ENCODE measurements around the gene ACAP1.
"Not testable (repeated sequence)": the region's sequence is repeated elsewhere in the genome, so short reads cannot be mapped to it uniquely, and the experiment has no call there.

ACAP1 gene

DNA sequence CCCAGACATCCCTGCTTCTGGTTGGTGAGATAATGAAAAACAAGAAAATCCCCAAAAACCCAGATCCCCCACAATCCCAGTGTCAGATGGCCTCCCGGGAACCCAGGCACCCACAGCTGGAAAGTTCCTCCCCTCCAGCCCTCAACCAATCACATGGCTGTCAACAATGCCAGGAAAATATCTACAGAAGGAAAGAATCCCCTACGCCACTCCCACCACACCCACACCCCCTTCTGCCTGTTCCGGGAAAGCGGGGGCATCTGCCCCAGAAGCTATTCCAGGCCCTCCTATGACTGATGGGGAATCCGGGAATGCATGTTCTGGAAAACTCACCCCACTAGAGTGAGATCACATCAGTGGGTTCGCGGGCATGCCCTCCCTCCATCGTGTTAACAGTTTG lies 20.4 kb downstream of the ACAP1 start:
- DNase-seq: no peak

DNA sequence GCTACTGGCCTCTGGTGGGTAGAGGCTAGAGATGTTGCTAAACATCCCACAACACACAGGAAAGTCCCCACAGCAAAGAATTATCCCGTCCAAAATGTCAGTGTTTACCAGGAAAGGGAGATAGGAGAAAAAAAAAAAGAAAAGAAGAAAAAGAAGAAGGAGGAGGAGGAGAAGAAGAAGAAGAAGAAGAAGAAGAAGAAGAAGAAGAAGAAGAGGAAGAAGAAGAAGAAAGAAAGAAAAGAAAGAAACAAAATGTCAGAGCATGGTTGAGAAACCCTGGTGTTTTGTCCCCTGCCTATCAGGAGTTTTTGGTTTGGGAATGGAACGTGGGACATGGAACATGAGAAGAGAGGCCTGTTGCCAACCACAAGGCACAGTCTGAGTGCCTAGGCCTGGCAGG lies 21.1 kb downstream of the ACAP1 start:
- DNase-seq: no peak

DNA sequence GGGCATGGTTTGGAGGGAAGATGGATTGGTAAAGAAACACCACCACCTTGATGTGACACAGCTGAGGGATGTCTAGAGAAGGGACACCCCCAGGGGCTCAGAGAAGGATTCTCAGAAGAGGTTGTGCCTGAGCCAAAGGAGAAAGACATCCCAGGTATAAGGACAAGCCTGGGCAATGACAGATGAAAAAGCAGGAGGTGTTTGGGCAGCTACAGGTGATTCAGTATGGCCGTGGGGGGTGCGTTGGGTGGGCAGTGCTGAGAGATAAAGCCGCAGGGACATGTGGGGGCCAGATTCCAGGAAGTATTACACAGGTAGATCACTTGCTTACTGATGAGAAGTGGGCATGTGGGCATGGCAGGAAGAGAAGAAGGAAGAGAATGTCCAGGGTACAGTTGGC lies 25.6 kb downstream of the ACAP1 start:
- no peak for DNase-seq

- DNase-seq: no peak
These were observed 27.0 kb downstream of the ACAP1 start for GRCh38 chr17:7363311-7363710.

DNA sequence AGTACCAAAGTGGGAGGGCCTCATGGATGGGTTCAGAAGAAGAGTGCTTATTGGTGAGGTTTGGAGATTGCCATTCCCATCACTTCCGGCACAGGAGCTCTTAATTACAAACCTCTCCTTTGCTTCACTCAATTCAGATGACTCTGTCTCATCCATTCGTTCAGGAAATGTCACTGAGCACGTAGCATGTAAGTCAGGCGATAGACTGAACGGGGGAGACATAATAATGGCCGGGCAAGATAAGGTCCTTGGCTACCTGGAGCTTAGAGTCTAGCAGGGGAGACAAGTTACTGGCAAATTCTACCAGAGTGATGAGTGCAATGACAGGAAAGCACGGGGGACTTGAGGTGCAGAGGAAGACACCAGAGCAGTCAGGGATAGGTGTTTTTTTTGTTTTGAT lies 29.6 kb downstream of the ACAP1 start:
- DNase-seq: not testable (repeated sequence)

GRCh38 chr17:7367083-7367482 lies 30.8 kb downstream of the ACAP1 start:
- DNase-seq: no peak

- DNase-seq: no peak
These were observed 31.7 kb downstream of the ACAP1 start for GRCh38 chr17:7367918-7368598.

GRCh38 chr17:7368599-7368994 lies 32.3 kb downstream of the ACAP1 start:
- DNase-seq: not testable (repeated sequence)

GRCh38 chr17:7369825-7370224 lies 33.5 kb downstream of the ACAP1 start:
- no peak for DNase-seq

DNA sequence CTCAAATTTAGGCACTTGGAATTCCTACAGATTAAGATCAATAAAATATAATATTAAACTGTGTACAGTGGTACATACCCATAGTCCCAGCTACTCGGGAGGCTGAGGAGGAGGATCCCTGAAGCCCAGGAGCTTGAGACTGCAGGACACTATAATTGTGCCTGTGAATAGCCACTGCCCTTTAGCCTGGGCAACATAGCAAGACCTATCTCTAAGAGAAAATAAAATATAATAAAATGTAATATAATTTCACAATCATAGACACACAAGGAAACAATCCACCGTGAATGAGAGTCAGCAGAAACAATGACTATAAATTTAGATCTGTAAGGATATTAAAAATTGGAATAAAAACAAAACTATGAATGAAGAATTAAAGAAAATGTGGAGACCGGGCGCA lies 34.5 kb downstream of the ACAP1 start:
- DNase-seq: no peak

DNA sequence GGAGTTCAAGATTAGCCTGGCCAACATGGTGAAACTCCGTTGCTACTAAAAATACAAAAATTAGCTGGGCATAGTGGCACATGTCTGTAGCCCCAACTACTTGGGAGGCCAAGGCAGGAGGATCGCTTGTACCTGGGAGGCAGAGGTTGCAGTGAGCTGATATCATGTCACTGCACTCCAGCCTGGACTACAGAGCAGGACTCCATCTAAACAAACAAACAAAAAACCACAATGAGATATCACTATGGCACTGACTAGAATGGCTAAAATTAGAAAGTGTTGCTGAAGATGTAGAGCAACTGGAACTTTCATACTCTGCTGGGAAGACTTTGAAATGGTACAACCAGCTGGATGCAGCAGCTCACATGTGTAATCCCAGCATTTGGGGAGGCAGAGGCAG lies 38.0 kb downstream of the ACAP1 start:
- no peak for DNase-seq

GRCh38 chr17:7379134-7379533 lies 42.8 kb downstream of the ACAP1 start:
- no peak for DNase-seq

GRCh38 chr17:7380321-7380720 lies 44.0 kb downstream of the ACAP1 start:
- DNase-seq: no peak

DNA sequence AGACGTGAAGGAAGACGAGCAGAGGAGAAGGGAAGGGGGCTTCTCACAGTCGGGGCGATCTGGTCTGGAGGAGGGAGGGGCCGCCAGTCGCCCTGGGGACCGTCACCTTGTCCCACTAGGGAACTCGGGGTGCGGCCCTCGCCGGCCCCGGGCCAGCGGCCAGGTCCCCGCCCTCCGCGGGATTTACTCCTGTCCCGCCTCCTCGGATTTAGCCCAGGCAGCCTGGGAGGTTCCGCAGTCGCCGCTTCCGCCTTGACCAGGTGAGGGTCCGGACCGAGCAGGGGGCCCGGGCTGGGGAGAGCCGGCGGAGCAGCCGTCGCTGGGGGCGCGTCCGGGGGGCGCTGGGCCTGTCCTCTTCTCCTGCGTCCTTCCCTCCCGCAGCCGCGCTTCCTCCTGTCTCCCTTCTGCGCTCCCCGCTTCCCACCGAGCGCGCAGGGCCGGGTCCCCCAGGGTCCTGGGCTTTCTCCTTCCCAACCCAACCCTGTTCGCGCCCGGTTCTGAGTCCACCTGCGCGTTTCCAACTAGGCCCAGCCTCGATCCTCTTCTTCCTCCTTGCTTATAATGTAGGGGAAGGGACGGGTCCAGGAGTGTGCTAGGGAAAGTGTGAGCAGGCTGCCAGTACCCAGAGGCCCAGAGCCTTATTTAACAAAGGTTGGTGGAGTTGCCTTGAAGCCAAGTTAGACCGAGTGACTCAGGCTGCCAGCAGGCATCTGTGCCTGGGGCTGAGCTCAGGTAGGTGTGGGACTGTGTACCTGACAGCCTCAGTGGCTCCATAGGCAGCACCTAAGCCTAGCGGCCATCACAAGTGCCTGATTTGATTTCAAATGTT lies 44.7 kb downstream of the ACAP1 start, which contains the start of gene TNK1:
TSS of gene TNK1 (plus strand) at position 235 of the 829 bp plus-strand sequence. CDS start 1,838 bp downstream, outside the sequence.
- no peak for DNase-seq

- no peak for DNase-seq
These were observed 46.6 kb downstream of the ACAP1 start for GRCh38 chr17:7382901-7383300.

DNA sequence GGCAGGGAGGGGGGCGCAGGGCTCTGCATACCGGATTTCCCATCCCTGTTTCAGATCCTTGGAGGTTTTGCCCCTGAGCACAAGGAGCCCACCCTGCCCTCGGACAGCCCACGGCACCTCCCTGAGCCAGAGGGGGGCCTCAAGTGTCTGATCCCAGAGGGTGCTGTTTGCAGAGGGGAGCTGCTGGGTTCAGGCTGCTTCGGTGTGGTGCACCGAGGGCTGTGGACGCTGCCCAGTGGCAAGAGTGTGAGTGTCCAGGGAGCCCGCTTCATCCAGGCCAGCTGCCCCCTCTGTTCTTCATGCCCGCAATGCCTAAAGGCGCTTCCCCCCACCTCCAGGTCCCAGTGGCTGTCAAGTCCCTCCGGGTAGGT lies 47.0 kb downstream of the ACAP1 start:
- no peak for DNase-seq

GRCh38 chr17:7383742-7384488 lies 47.6 kb downstream of the ACAP1 start:
- DNase-seq: no peak

DNA sequence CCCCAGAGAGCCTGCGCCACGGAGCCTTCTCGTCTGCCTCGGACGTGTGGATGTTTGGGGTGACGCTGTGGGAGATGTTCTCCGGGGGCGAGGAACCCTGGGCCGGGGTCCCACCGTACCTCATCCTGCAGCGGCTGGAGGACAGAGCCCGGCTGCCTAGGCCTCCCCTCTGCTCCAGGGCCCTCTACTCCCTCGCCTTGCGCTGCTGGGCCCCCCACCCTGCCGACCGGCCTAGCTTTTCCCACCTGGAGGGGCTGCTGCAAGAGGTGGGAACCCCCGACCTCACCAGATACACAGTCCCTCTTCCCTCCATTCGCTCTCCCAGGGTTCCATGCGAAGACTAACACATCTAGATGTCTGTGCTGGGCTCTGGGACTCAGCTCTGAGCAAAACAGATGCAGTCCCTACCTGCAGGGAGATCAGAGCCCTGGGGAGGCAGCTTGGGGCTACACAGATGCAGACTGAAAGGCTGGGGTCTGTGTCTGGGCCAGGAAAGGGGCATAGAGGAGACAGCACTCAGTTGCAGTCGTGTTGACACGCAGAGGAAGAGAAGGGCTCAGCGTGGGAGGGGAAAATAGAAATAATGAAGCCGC lies 48.3 kb downstream of the ACAP1 start:
- no peak for DNase-seq

DNA sequence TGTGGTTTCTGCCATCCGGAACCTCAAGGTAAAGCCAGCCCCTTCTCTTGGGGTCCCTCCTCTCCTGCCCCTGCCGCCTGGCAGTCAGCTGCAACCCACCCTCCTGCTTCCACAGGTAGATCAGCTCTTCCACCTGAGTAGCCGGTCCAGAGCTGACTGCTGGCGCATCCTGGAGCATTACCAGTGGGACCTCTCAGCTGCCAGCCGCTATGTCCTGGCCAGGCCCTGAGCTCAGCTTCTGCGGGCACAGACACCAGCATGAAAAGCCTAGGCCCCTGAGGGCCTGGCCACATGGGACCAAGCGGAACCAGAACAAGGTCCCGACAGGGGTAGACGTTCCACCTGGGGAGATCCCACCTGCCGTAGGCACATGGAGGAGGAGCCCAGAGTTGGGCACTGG lies 52.5 kb downstream of the ACAP1 start:
- no peak for DNase-seq

- no peak for DNase-seq
These were observed 53.9 kb downstream of the ACAP1 start for GRCh38 chr17:7389924-7390910.

DNA sequence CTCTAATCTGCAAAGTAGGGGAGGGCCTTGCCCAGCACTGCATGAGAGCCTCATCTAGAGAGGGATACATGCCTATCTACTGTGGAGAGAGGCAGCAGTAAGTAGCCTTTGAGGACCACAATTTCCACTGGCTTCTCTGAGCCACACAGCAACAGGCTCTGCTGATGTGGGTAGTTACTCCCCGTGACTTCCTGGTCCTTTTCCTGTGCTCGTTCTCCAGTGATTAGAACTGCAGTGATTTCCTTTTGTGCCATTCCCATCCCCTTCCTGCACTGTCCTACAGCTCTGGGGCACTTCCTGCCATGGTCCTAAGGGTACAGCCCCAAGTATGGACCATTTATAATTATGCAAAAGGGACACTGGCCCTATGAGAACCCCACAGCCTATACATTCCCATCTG lies 55.0 kb downstream of the ACAP1 start:
- no peak for DNase-seq
